ENCODE measurements around the gene STK24.

The STK24 gene

GRCh38 chr13:98476106-98476505 lies 100.8 kb downstream of the STK24 start:
- peak overlapping the region; percentile 71 for H3K9ac ChIP-seq (ENCODE audit: low read length)
- peaks cover 56% of the 10 kb centered on the region for H3K4me1 ChIP-seq (ENCODE audit: control insufficient read depth, insufficient read depth, low read length)
- H3K4me3 ChIP-seq (ENCODE audit: low read depth, low read length) = peak overlapping the region; percentile 41
- no peaks in the 10 kb centered on the region for H3K9me3 ChIP-seq (ENCODE audit: control insufficient read depth, insufficient read depth, low read depth, low read length)
- H3K27me3 ChIP-seq (ENCODE audit: control insufficient read depth, insufficient read depth, low read length) = no peaks in the 10 kb centered on the region
- peak overlapping the region; percentile 10; the same call in 1 of the 2 replicates for H3K27ac ChIP-seq (ENCODE audit: low read depth, low read length)
- peaks cover 34% of the 10 kb centered on the region for H3K36me3 ChIP-seq (ENCODE audit: control insufficient read depth, insufficient read depth, low read length)

- peaks cover 38% of the 10 kb centered on the region for H3K36me3 ChIP-seq (ENCODE audit: control insufficient read depth, insufficient read depth, low read length)
- H3K4me1 ChIP-seq (ENCODE audit: control insufficient read depth, insufficient read depth, low read length) = peaks cover 51% of the 10 kb centered on the region
- peak overlapping the region; percentile 43; the same call in 1 of the 2 replicates for H3K27ac ChIP-seq (ENCODE audit: low read depth, low read length)
Measured at GRCh38 chr13:98475522-98475921, 101.4 kb downstream of the STK24 start.

GRCh38 chr13:98474761-98475160 lies 102.1 kb downstream of the STK24 start:
- no peaks in the 10 kb centered on the region for H3K27me3 ChIP-seq (ENCODE audit: control insufficient read depth, insufficient read depth, low read length)
- H3K36me3 ChIP-seq (ENCODE audit: control insufficient read depth, insufficient read depth, low read length) = peaks cover 40% of the 10 kb centered on the region
- peak overlapping the region; percentile 29; the same call in 1 of the 2 replicates for H3K4me3 ChIP-seq (ENCODE audit: low read depth, low read length)
- peak overlapping the region; percentile 43; the same call in 1 of the 2 replicates for H3K27ac ChIP-seq (ENCODE audit: low read depth, low read length)
- H3K9ac ChIP-seq (ENCODE audit: low read length) = no peak overlapping the region
- no peaks in the 10 kb centered on the region for H3K9me3 ChIP-seq (ENCODE audit: control insufficient read depth, insufficient read depth, low read depth, low read length)
- H3K4me1 ChIP-seq (ENCODE audit: control insufficient read depth, insufficient read depth, low read length) = peaks cover 49% of the 10 kb centered on the region

More at GRCh38 chr13:98475522-98475921, 101.4 kb downstream of the STK24 start:
- Histone ChIP-seq H3K9ac (ENCODE audit: low read length) (no peak overlapping the region), H3K4me3 (ENCODE audit: low read depth, low read length) (peak overlapping the region; percentile 29; the same call in 1 of the 2 replicates), H3K27me3 (ENCODE audit: control insufficient read depth, insufficient read depth, low read length) (no peaks in the 10 kb centered on the region), H3K9me3 (ENCODE audit: control insufficient read depth, insufficient read depth, low read depth, low read length) (no peaks in the 10 kb centered on the region)

- no peaks in the 10 kb centered on the region for H3K27me3 ChIP-seq (ENCODE audit: control insufficient read depth, insufficient read depth, low read length)
- H3K9me3 ChIP-seq (ENCODE audit: control insufficient read depth, insufficient read depth, low read depth, low read length) = no peaks in the 10 kb centered on the region
- peaks cover 40% of the 10 kb centered on the region for H3K36me3 ChIP-seq (ENCODE audit: control insufficient read depth, insufficient read depth, low read length)
- no peak overlapping the region for H3K4me3 ChIP-seq (ENCODE audit: low read depth, low read length)
- no peak overlapping the region for H3K27ac ChIP-seq (ENCODE audit: low read depth, low read length)
- H3K4me1 ChIP-seq (ENCODE audit: control insufficient read depth, insufficient read depth, low read length) = peaks cover 45% of the 10 kb centered on the region
- no peak overlapping the region for H3K9ac ChIP-seq (ENCODE audit: low read length)
Measured at GRCh38 chr13:98474292-98474691, 102.6 kb downstream of the STK24 start.

GRCh38 chr13:98473788-98474144 lies 103.1 kb downstream of the STK24 start:
- Histone ChIP-seq H3K9me3 (ENCODE audit: control insufficient read depth, insufficient read depth, low read depth, low read length) (no peaks in the 10 kb centered on the region), H3K27ac (ENCODE audit: low read depth, low read length) (no peak overlapping the region), H3K27me3 (ENCODE audit: control insufficient read depth, insufficient read depth, low read length) (no peaks in the 10 kb centered on the region), H3K4me1 (ENCODE audit: control insufficient read depth, insufficient read depth, low read length) (peaks cover 39% of the 10 kb centered on the region), H3K36me3 (ENCODE audit: control insufficient read depth, insufficient read depth, low read length) (peaks cover 44% of the 10 kb centered on the region), H3K4me3 (ENCODE audit: low read depth, low read length) (no peak overlapping the region), H3K9ac (ENCODE audit: low read length) (no peak overlapping the region)

GRCh38 chr13:98473135-98473787 lies 103.6 kb downstream of the STK24 start:
- H3K4me1 ChIP-seq (ENCODE audit: control insufficient read depth, insufficient read depth, low read length) = peaks cover 34% of the 10 kb centered on the region
- no peak overlapping the region for H3K27ac ChIP-seq (ENCODE audit: low read depth, low read length)
- H3K9ac ChIP-seq (ENCODE audit: low read length) = no peak overlapping the region
- peaks cover 48% of the 10 kb centered on the region for H3K36me3 ChIP-seq (ENCODE audit: control insufficient read depth, insufficient read depth, low read length)
- H3K27me3 ChIP-seq (ENCODE audit: control insufficient read depth, insufficient read depth, low read length) = no peaks in the 10 kb centered on the region
- H3K9me3 ChIP-seq (ENCODE audit: control insufficient read depth, insufficient read depth, low read depth, low read length) = no peaks in the 10 kb centered on the region
- no peak overlapping the region for H3K4me3 ChIP-seq (ENCODE audit: low read depth, low read length)

- H3K9ac ChIP-seq (ENCODE audit: low read length) = no peak overlapping the region
- H3K4me3 ChIP-seq (ENCODE audit: low read depth, low read length) = no peak overlapping the region
- H3K9me3 ChIP-seq (ENCODE audit: control insufficient read depth, insufficient read depth, low read depth, low read length) = no peaks in the 10 kb centered on the region
- no peak overlapping the region for H3K27ac ChIP-seq (ENCODE audit: low read depth, low read length)
- peaks cover 54% of the 10 kb centered on the region for H3K36me3 ChIP-seq (ENCODE audit: control insufficient read depth, insufficient read depth, low read length)
- H3K27me3 ChIP-seq (ENCODE audit: control insufficient read depth, insufficient read depth, low read length) = no peaks in the 10 kb centered on the region
- H3K4me1 ChIP-seq (ENCODE audit: control insufficient read depth, insufficient read depth, low read length) = peaks cover 23% of the 10 kb centered on the region
Measured at GRCh38 chr13:98471934-98472333, 105.0 kb downstream of the STK24 start.

- no peak overlapping the region for H3K9ac ChIP-seq (ENCODE audit: low read length)
- no peak overlapping the region for H3K4me3 ChIP-seq (ENCODE audit: low read depth, low read length)
- H3K36me3 ChIP-seq (ENCODE audit: control insufficient read depth, insufficient read depth, low read length) = peaks cover 58% of the 10 kb centered on the region
- H3K27ac ChIP-seq (ENCODE audit: low read depth, low read length) = no peak overlapping the region
- no peaks in the 10 kb centered on the region for H3K9me3 ChIP-seq (ENCODE audit: control insufficient read depth, insufficient read depth, low read depth, low read length)
- H3K27me3 ChIP-seq (ENCODE audit: control insufficient read depth, insufficient read depth, low read length) = no peaks in the 10 kb centered on the region
- peaks cover 14% of the 10 kb centered on the region for H3K4me1 ChIP-seq (ENCODE audit: control insufficient read depth, insufficient read depth, low read length)
Measured at GRCh38 chr13:98470920-98471319, 106.0 kb downstream of the STK24 start.

DNA sequence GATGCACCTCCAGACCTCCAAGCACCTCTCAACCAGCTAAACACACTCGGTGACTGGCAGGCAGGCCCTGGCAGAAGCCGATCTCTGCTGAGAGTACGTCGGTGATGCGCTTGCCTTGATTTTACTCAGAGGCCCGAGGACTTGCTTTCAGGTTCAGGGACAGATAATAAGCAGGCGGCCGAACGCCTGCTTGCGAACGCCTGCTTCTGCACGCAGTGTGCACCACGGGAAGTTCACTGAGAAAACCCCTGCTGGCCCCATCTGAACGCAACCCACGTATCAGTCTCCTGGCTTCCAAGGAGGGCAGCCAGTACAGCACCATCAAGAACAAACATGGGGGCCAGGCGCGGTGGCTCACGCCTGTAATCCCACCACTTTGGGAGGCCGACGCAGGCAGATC lies 108.0 kb downstream of the STK24 start:
- Histone ChIP-seq H3K4me1 (ENCODE audit: control insufficient read depth, insufficient read depth, low read length) (no peaks in the 10 kb centered on the region), H3K36me3 (ENCODE audit: control insufficient read depth, insufficient read depth, low read length) (peaks cover 62% of the 10 kb centered on the region), H3K27ac (ENCODE audit: low read depth, low read length) (no peak overlapping the region), H3K4me3 (ENCODE audit: low read depth, low read length) (no peak overlapping the region), H3K9me3 (ENCODE audit: control insufficient read depth, insufficient read depth, low read depth, low read length) (no peaks in the 10 kb centered on the region), H3K9ac (ENCODE audit: low read length) (no peak overlapping the region), H3K27me3 (ENCODE audit: control insufficient read depth, insufficient read depth, low read length) (no peaks in the 10 kb centered on the region)

- Histone ChIP-seq H3K36me3 (ENCODE audit: control insufficient read depth, insufficient read depth, low read length) (peaks cover 63% of the 10 kb centered on the region), H3K27ac (ENCODE audit: low read depth, low read length) (no peak overlapping the region), H3K9ac (ENCODE audit: low read length) (no peak overlapping the region), H3K27me3 (ENCODE audit: control insufficient read depth, insufficient read depth, low read length) (no peaks in the 10 kb centered on the region), H3K9me3 (ENCODE audit: control insufficient read depth, insufficient read depth, low read depth, low read length) (no peaks in the 10 kb centered on the region), H3K4me1 (ENCODE audit: control insufficient read depth, insufficient read depth, low read length) (no peaks in the 10 kb centered on the region), H3K4me3 (ENCODE audit: low read depth, low read length) (no peak overlapping the region)
Measured at GRCh38 chr13:98468361-98468760, 108.5 kb downstream of the STK24 start.

DNA sequence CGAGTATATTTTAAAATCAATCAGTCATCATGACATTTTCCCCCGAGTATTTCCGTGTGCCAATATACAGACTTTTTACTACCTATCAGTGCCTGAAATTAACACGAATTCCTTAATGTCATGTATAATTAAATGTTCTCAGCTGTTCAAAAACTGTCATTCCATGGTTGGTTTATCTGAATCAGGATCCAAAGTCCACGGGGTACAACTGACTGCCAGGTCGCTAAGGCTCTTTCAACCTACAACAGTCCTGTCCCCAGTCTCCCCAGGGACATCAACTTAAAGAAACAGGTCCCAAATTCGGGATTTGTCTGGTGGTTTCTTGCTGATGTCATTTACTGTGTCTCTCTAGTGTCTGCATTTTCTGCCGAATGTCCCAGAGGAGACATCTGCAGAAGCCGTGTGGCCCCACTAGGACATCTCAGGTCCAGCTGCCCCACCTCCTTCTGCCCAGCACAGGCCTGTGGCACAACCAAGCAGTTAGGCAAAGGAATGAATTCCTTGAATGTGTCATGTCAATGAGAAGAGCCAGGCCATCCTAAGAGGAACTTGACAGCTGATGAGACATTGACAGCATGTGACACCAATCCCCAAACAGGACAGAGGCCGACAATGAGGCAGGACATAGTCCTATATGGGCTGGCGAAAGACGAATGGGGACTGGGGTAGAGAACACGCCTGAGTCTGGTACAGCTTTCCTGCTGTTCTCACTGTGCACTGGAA lies 109.5 kb downstream of the STK24 start:
- no peak overlapping the region for H3K9ac ChIP-seq (ENCODE audit: low read length)
- H3K36me3 ChIP-seq (ENCODE audit: control insufficient read depth, insufficient read depth, low read length) = peaks cover 66% of the 10 kb centered on the region
- H3K4me3 ChIP-seq (ENCODE audit: low read depth, low read length) = no peak overlapping the region

More for the DNA sequence above, 109.5 kb downstream of the STK24 start:
- H3K27me3 ChIP-seq (ENCODE audit: control insufficient read depth, insufficient read depth, low read length) = no peaks in the 10 kb centered on the region
- H3K27ac ChIP-seq (ENCODE audit: low read depth, low read length) = no peak overlapping the region
- no peaks in the 10 kb centered on the region for H3K9me3 ChIP-seq (ENCODE audit: control insufficient read depth, insufficient read depth, low read depth, low read length)
- H3K4me1 ChIP-seq (ENCODE audit: control insufficient read depth, insufficient read depth, low read length) = no peaks in the 10 kb centered on the region; the same call in 1 of the 2 replicates
